ENCODE data around the gene RUNX3.

Gene RUNX3

DNA sequence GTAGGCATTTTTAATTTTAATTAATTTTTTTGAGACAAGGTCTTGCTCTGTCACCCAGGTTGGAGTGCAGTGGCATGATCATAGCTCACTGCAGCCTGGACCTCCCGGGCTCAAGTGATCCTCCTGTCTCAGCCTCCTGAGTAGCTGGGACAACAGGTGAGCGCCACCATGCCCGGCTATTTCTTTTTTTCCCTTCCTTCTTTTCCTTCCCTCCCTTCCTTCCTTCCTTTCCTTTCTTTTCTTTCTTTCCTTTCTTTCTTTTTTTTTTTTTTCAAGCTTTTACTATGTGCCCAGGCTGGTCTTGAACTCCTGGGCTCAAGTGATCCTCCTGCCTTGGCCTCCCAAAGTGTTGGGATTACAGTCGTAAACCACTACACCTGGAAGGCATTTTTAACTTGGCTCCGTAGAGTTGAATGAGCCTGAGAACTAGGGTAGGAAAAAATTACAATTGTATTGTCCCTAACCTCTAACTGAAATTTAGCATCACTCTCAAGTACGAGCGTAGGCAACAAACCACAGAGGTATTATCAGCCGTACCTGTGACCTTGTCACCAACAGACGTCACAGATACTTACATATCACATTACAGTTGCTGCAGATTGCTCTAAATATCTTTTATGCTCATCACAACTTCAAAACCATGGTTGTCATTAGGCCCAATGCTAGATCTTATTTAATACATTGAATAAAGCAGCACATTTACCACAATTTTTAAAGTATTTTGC lies 8.0 kb downstream of the RUNX3 start:
- H3K9me3 ChIP-seq (ENCODE audit: insufficient read depth, low read depth, low read length), result no peaks in the 10 kb centered on the region
- H3K4me1 ChIP-seq (ENCODE audit: insufficient read depth, low read length, poor library complexity, severe bottlenecking), result peaks cover 38% of the 10 kb centered on the region
- no peak overlapping the region for H3K9ac ChIP-seq (ENCODE audit: low read depth, low read length, poor library complexity, severe bottlenecking)
- no peak for TF ChIP-seq EZH2phosphoT487 (IDR thresholded peaks at IDR 0.05; ENCODE audit: borderline replicate concordance)
- TF ChIP-seq CTCF (conservative IDR thresholded peaks at IDR 0.05; ENCODE audit: low read length), result no peak
- peaks cover 63% of the 10 kb centered on the region for H4K20me1 ChIP-seq (ENCODE audit: insufficient read depth, low read length, poor library complexity, severe bottlenecking)
- no peak overlapping the region for H3K4me3 ChIP-seq (ENCODE audit: low read length, poor library complexity, severe bottlenecking)
- H3F3A ChIP-seq (ENCODE audit: low read depth), result no peaks in the 10 kb centered on the region
- no peaks in the 10 kb centered on the region for H3K27me3 ChIP-seq (ENCODE audit: insufficient read depth, low read length, poor library complexity, severe bottlenecking)
- no peak overlapping the region for H3K4me2 ChIP-seq (ENCODE audit: low read depth, low read length, poor library complexity, severe bottlenecking)
- peaks cover 89% of the 10 kb centered on the region; the same call in 1 of the 2 replicates for H3K36me3 ChIP-seq (ENCODE audit: insufficient read depth, low read length)
- H3K79me2 ChIP-seq (ENCODE audit: insufficient read depth, low read length), result peaks cover 81% of the 10 kb centered on the region
- no peaks in the 10 kb centered on the region for H3K9me2 ChIP-seq (replicated peaks; ENCODE audit: low read depth, low read length)
- H2AFZ ChIP-seq (ENCODE audit: low read length), result no peak overlapping the region

- Histone ChIP-seq H4K20me1 (ENCODE audit: insufficient read depth, low read length, poor library complexity, severe bottlenecking) (peaks cover 56% of the 10 kb centered on the region), H3K9me3 (ENCODE audit: insufficient read depth, low read depth, low read length) (no peaks in the 10 kb centered on the region), H3K9ac (ENCODE audit: low read depth, low read length, poor library complexity, severe bottlenecking) (no peak overlapping the region), H2AFZ (ENCODE audit: low read length) (no peak overlapping the region), H3K27me3 (ENCODE audit: insufficient read depth, low read length, poor library complexity, severe bottlenecking) (no peaks in the 10 kb centered on the region), H3F3A (ENCODE audit: low read depth) (no peaks in the 10 kb centered on the region), H3K9me2 (replicated peaks; ENCODE audit: low read depth, low read length) (no peaks in the 10 kb centered on the region), H3K4me1 (ENCODE audit: insufficient read depth, low read length, poor library complexity, severe bottlenecking) (peaks cover 31% of the 10 kb centered on the region), H3K79me2 (ENCODE audit: insufficient read depth, low read length) (peaks cover 78% of the 10 kb centered on the region), H3K4me2 (ENCODE audit: low read depth, low read length, poor library complexity, severe bottlenecking) (no peak overlapping the region), H3K36me3 (ENCODE audit: insufficient read depth, low read length) (peaks cover 94% of the 10 kb centered on the region; the same call in 1 of the 2 replicates), H3K4me3 (ENCODE audit: low read length, poor library complexity, severe bottlenecking) (no peak overlapping the region)
- TF ChIP-seq CTCF (conservative IDR thresholded peaks at IDR 0.05; ENCODE audit: low read length) (no peak), EZH2phosphoT487 (IDR thresholded peaks at IDR 0.05; ENCODE audit: borderline replicate concordance) (no peak)
Observed at GRCh38 chr1:24921412-24921811, 8.7 kb downstream of the RUNX3 start.

- Histone ChIP-seq H3K27me3 (ENCODE audit: insufficient read depth, low read length, poor library complexity, severe bottlenecking) (no peaks in the 10 kb centered on the region), H3K4me1 (ENCODE audit: insufficient read depth, low read length, poor library complexity, severe bottlenecking) (peaks cover 23% of the 10 kb centered on the region)
- TF ChIP-seq EZH2phosphoT487 (IDR thresholded peaks at IDR 0.05; ENCODE audit: borderline replicate concordance), result no peak
- TF ChIP-seq CTCF (conservative IDR thresholded peaks at IDR 0.05; ENCODE audit: low read length), result no peak
Observed at GRCh38 chr1:24920533-24920925, 9.5 kb downstream of the RUNX3 start.

More at GRCh38 chr1:24920533-24920925, 9.5 kb downstream of the RUNX3 start:
- Histone ChIP-seq H3K9ac (ENCODE audit: low read depth, low read length, poor library complexity, severe bottlenecking) (no peak overlapping the region), H3K79me2 (ENCODE audit: insufficient read depth, low read length) (peaks cover 70% of the 10 kb centered on the region), H3F3A (ENCODE audit: low read depth) (no peaks in the 10 kb centered on the region), H3K9me2 (replicated peaks; ENCODE audit: low read depth, low read length) (no peaks in the 10 kb centered on the region), H3K4me2 (ENCODE audit: low read depth, low read length, poor library complexity, severe bottlenecking) (no peak overlapping the region), H3K4me3 (ENCODE audit: low read length, poor library complexity, severe bottlenecking) (no peak overlapping the region), H3K36me3 (ENCODE audit: insufficient read depth, low read length) (peaks cover 94% of the 10 kb centered on the region; the same call in 1 of the 2 replicates), H2AFZ (ENCODE audit: low read length) (no peak overlapping the region), H3K9me3 (ENCODE audit: insufficient read depth, low read depth, low read length) (no peaks in the 10 kb centered on the region), H4K20me1 (ENCODE audit: insufficient read depth, low read length, poor library complexity, severe bottlenecking) (peaks cover 48% of the 10 kb centered on the region)
